Parathyroid adenoma (tissue), 2 donors: ENCODE measurements around the gene UBQLN4.

Experiments
- H2AFZ ChIP-seq: fragments of 300-600 bp; sonication (generic); one replicate; pipeline ENCODE4 v1.7.0; 2017; ENCODE audit warnings: antibody characterized with exemption, mild to moderate bottlenecking
- H3K27ac ChIP-seq: fragments of 300-600 bp; sonication (generic); one replicate; pipeline ENCODE4 v1.7.0; 2017
- H3K27me3 ChIP-seq: fragments of 300-600 bp; sonication (generic); one replicate; pipeline ENCODE4 v1.7.0; 2017; ENCODE audit warnings: low read length; ENCODE audit not compliant: control insufficient read depth, insufficient read depth
- H3K36me3 ChIP-seq: fragments of 300-600 bp; sonication (generic); one replicate; pipeline ENCODE4 v1.7.0; 2017; ENCODE audit warnings: low read length; ENCODE audit not compliant: control insufficient read depth, insufficient read depth
- H3K4me1 ChIP-seq: fragments of 300-600 bp; sonication (generic); one replicate; pipeline ENCODE4 v1.7.0; 2017; ENCODE audit warnings: control low read depth
- H3K4me2 ChIP-seq: fragments of 300-600 bp; sonication (generic); one replicate; pipeline ENCODE4 v1.7.0; 2017; ENCODE audit warnings: low read length
- H3K4me3 ChIP-seq: fragments of 300-600 bp; sonication (generic); one replicate; pipeline ENCODE4 v1.7.0; 2017; ENCODE audit warnings: low read depth, low read length
- H3K79me2 ChIP-seq: fragments of 300-600 bp; sonication (generic); one replicate; pipeline ENCODE4 v1.7.0; 2017; ENCODE audit warnings: control low read depth
- H3K9ac ChIP-seq: fragments of 300-600 bp; sonication (generic); one replicate; pipeline ENCODE4 v1.7.0; 2017; ENCODE audit warnings: mild to moderate bottlenecking
- H3K9me3 ChIP-seq: fragments of 300-600 bp; sonication (generic); one replicate; pipeline ENCODE4 v1.7.0; 2017; ENCODE audit warnings: low read length; ENCODE audit not compliant: control insufficient read depth
- TF ChIP-seq, protein P1 (sequence below): fragments of 300-600 bp; sonication (generic); IDR thresholded peaks from one replicate; pipeline ENCODE4 v1.7.0; 2017; ENCODE audit warnings: antibody characterized with exemption, mild to moderate bottlenecking
- donor health status: primary hyperparathyroidism.

Gene UBQLN4

GRCh38 chr1:156086256-156086662 is 32.7 kb upstream of the UBQLN4 start:
- Histone ChIP-seq H3K27ac (no peak overlapping the region), H3K36me3 (no peaks in the 10 kb centered on the region), H3K4me1 (no peaks in the 10 kb centered on the region), H3K9ac (no peak overlapping the region), H3K27me3 (no peaks in the 10 kb centered on the region), H3K9me3 (no peaks in the 10 kb centered on the region), H2AFZ (no peak overlapping the region), H3K79me2 (no peaks in the 10 kb centered on the region), H3K4me3 (no peak overlapping the region), H3K4me2 (no peak overlapping the region)
- TF ChIP-seq, protein P1, sequence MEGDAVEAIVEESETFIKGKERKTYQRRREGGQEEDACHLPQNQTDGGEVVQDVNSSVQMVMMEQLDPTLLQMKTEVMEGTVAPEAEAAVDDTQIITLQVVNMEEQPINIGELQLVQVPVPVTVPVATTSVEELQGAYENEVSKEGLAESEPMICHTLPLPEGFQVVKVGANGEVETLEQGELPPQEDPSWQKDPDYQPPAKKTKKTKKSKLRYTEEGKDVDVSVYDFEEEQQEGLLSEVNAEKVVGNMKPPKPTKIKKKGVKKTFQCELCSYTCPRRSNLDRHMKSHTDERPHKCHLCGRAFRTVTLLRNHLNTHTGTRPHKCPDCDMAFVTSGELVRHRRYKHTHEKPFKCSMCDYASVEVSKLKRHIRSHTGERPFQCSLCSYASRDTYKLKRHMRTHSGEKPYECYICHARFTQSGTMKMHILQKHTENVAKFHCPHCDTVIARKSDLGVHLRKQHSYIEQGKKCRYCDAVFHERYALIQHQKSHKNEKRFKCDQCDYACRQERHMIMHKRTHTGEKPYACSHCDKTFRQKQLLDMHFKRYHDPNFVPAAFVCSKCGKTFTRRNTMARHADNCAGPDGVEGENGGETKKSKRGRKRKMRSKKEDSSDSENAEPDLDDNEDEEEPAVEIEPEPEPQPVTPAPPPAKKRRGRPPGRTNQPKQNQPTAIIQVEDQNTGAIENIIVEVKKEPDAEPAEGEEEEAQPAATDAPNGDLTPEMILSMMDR: no peak

DNA sequence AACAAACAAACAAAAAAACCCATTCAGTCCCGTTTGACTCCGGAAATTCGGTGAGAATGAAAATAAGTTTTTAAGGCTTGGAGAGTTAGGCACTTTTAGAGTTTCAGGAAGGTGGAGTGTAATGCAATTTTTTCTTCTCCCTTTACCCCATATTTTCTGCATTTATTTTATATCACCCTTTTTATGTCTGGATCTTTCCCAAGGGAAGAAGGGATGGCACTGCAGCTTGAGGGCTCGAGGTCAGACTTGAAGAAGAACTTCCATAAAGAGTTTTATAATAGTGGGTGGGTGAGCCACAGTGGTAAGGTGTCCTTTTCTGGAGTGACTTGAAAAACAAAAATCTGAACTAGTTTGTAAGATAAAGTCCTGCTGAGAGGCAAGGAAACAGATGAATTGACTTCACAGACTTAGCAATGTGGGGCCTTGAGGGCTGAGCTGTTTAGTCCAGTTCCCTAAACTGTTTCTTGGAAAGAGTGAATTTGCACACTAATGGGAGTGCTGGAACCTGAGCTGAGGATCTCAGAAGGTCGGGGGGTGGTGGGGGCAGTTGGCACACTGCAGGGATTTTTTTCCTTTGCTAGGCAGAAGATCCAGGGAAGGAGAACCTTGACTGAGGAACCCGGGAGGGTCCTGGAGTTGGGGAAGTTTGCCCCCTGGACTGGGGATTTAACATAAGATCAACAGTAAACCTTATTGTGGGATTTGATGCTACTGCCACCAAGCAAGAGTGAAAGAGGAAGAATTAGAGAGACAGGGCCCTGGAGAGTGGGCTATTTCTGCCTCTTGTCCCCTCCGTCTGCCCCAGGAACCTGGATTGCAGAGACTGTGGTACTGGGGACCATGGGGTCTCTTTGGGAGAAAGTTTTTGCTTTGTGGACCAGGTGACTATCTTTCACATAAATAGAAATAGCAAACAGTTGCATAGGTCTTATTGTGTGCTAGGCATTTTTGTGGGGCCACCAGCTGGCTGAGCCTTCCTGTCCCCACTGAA is 30.5 kb upstream of the UBQLN4 start:
- Histone ChIP-seq H2AFZ (no peak overlapping the region), H3K9me3 (no peaks in the 10 kb centered on the region), H3K4me2 (no peak overlapping the region), H3K27ac (no peak overlapping the region), H3K79me2 (no peaks in the 10 kb centered on the region), H3K9ac (no peak overlapping the region), H3K27me3 (no peaks in the 10 kb centered on the region), H3K4me1 (no peaks in the 10 kb centered on the region), H3K36me3 (no peaks in the 10 kb centered on the region), H3K4me3 (no peak overlapping the region)
- TF ChIP-seq, protein P1: no peak

GRCh38 chr1:156082309-156083091 is 28.9 kb upstream of the UBQLN4 start, which contains the start of gene MEX3A:
MEX3A (minus strand) TSS chr1:156082465; CDS start chr1:156081998, 467 bp downstream.
- Histone ChIP-seq H3K27ac (no peak within 1 kb of the TSS), H3K4me1 (no peaks in the 10 kb centered on the region), H3K9ac (no peak within 1 kb of the TSS), H2AFZ (peak within 1 kb of the TSS; percentile 83), H3K27me3 (no peaks in the 10 kb centered on the region), H3K36me3 (no peaks in the 10 kb centered on the region), H3K9me3 (no peaks in the 10 kb centered on the region), H3K79me2 (no peaks in the 10 kb centered on the region), H3K4me2 (peak within 1 kb of the TSS; percentile 85), H3K4me3 (peak within 1 kb of the TSS; percentile 67)
- TF ChIP-seq, protein P1: no peak

DNA sequence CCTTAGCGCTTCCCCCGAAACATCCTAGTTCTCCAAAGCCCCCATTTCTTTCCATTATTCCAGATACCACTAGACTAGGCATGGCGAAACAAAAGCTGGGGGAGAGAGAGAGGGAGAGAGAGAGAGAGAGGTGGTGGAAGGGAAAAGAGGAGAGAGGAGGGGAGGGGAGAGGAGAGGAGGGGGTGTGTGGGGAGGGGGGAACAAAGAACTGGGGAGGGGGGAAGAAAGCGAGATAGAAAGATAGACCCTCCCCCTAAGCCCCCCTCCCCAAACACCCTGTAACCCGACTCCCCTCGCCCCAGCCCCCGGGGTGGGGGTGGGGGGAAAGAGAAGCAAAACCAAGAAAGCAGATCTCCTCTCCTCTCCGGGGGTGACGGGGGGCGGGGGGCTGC is 28.3 kb upstream of the UBQLN4 start:
- peak overlapping the region; percentile 67 for H3K4me3 ChIP-seq
- no peak overlapping the region for H3K9ac ChIP-seq
- no peaks in the 10 kb centered on the region for H3K27me3 ChIP-seq
- H3K4me2 ChIP-seq: peak overlapping the region; percentile 85
- no peaks in the 10 kb centered on the region for H3K4me1 ChIP-seq
- no peak overlapping the region for H3K27ac ChIP-seq
- TF ChIP-seq, protein P1: no peak
- H2AFZ ChIP-seq: peak overlapping the region; percentile 83
- H3K9me3 ChIP-seq: no peaks in the 10 kb centered on the region
- H3K79me2 ChIP-seq: no peaks in the 10 kb centered on the region
- no peaks in the 10 kb centered on the region for H3K36me3 ChIP-seq
